Measurements from ENCODE around the gene TPK1. TPM values are rescaled to one million over a fixed set of nuclear protein-coding genes. Genes with fewer than 3 reads are reported as not detected.

The TPK1 gene
- total RNA-seq, 1 experiment from 2014 or later: 3.1 TPM

GRCh38 chr7:144814299-144814698, 21.6 kb downstream of the TPK1 start:
- Histone ChIP-seq H2BK12ac (ENCODE audit: insufficient read length, low read depth, low read length) (no peak overlapping the region), H3K9ac (ENCODE audit: extremely low read depth, insufficient read length, low read length) (no peak overlapping the region), H3K27ac (ENCODE audit: insufficient read length, low read depth, low read length) (no peak overlapping the region), H3K79me1 (ENCODE audit: insufficient read depth, low read depth, low read length, poor library complexity, severe bottlenecking) (no peaks in the 10 kb centered on the region), H3T11ph (ENCODE audit: low read length) (no peak overlapping the region), H2AK5ac (ENCODE audit: insufficient read length, low read length) (no peak overlapping the region), H3K79me2 (ENCODE audit: insufficient read depth, low read length) (no peaks in the 10 kb centered on the region), H3K27me3 (ENCODE audit: insufficient read depth, low read length) (no peaks in the 10 kb centered on the region), H2BK120ac (ENCODE audit: low read depth, low read length, poor library complexity, severe bottlenecking) (no peak overlapping the region), H4K8ac (replicated peaks; ENCODE audit: insufficient read length, low read depth, low read length) (no peak overlapping the region), H2BK20ac (ENCODE audit: low read depth, low read length, poor library complexity, severe bottlenecking) (no peak overlapping the region), H4K20me1 (ENCODE audit: control insufficient read depth, insufficient read depth, insufficient read length) (no peaks in the 10 kb centered on the region), H3K9me3 (ENCODE audit: control insufficient read depth, low read depth, low read length) (no peaks in the 10 kb centered on the region), H3K4me1 (ENCODE audit: insufficient read depth, low read length) (no peaks in the 10 kb centered on the region), H2BK5ac (ENCODE audit: insufficient read length, low read length) (no peak overlapping the region), H3K23me2 (ENCODE audit: insufficient read length, low read depth, low read length, poor library complexity, severe bottlenecking) (no peaks in the 10 kb centered on the region), H4K91ac (ENCODE audit: insufficient read length, low read depth, low read length) (no peak overlapping the region), H3K14ac (ENCODE audit: insufficient read depth, low read length) (no peak overlapping the region), H2AFZ (ENCODE audit: low read length) (no peak overlapping the region), H3K56ac (ENCODE audit: insufficient read length, low read depth, low read length) (no peak overlapping the region), H4K5ac (ENCODE audit: insufficient read length, low read depth, low read length) (no peak overlapping the region), H2BK15ac (ENCODE audit: low read depth, low read length) (no peak overlapping the region), H3K23ac (ENCODE audit: insufficient read length, low read depth, low read length) (no peak overlapping the region), H3K4me2 (ENCODE audit: insufficient read depth, insufficient read length, low read length) (no peak overlapping the region), H3K18ac (ENCODE audit: insufficient read length, low read depth, low read length) (no peak overlapping the region), H3K4ac (ENCODE audit: low read depth, low read length) (no peak overlapping the region)
- TF ChIP-seq CTCF (conservative IDR thresholded peaks at IDR 0.05): no peak
- Mint-ChIP-seq H3K27ac (no peak overlapping the region), H3K4me1 (peaks cover 0 to under 1% of the 10 kb centered on the region in 2 experiments; a peak in 3 of 4 replicates), H3K36me3 (ENCODE audit: insufficient read depth in 1 of 3, low read depth in 3 of 3) (no peaks in the 10 kb centered on the region), H3K4me3 (no peak overlapping the region), H3K27me3 (ENCODE audit: low read depth) (no peaks in the 10 kb centered on the region), H3K9me3 (no peaks in the 10 kb centered on the region)
- no CpG with 5 or more reads among the region's 1 CpG for WGBS (ENCODE audit: extremely low coverage, insufficient read length, low lambda C conversion rate)
- DNase-seq: no peak

All from H9 (cell line).